Measurements from ENCODE around the gene COPS3.

The COPS3 gene

DNA sequence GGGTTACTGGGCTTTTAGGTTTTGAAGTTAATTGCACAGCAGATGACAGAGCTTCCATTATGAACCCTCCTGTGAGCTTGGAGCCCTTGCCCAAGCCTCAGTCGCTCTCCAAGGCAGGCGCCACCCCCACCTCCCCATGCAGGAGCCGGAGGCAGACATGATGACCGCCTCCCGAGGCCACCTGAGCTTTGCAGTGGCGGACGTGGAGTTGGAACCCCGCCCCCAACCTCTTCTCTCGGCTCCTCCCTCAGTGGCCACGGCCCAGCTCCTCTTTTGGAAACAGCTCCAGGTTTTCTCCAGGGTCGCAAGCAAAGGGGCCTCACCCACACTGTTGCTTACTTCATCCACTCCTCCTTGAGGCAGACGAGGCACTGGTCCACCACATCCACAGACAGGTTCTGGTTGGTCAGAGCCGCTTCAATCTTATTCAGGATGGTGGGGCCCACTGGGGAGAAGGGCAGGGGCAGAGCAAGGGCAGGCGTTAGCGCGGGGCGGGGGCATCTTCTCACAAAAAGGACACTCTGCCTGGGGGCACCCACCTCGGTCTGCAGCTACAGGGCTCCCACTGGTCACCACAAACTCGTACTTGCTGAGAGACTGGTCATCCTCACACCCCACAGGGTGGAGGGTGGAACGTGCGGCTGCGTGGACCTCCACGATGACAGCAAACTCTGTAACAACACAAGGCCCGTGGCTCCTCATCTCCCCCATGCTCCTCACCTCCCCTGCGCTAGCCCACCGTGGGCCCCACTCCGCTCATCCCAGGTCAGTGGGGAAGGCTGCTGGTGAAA, 66.2 kb downstream of the COPS3 start:
- DNase-seq, result no peak

DNA sequence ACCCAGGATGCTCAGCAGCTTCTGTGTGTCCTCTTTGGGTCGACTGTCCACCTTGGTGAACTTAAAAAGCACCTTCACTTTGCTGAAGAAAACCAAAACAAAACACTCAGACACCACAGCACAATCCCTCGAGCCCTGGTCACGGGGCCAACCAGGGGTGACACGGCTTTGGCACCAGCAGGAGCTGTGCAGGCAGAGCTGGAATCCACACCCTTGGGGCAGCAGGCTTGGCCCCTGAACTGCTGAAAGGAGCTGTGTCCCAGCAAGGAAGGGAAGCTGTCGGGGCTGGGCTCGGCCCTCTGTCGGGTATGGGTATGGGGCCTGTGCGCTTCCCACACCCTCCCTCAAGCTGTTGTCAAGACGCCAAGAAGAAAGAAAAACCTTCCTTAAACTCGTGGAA, 67.3 kb downstream of the COPS3 start:
- DNase-seq, result no peak

DNA sequence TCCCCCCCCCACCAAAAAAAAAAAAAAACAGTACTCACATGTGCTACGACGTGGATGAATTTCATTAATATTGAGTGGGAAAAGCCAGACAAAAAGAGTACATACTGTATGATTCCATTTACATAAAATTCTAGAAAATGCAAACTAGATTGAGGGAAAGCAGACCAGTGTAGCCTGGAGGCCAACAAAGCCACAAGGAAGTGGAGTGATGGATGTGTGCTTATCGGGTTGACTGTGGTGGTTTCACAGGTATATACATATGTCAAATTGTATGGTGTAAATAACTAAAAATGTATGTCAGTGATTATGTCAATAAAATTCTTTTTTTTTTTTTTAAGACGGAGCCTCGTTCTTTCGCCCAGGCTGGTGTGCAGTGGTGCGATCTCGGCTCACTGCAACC, 73.0 kb downstream of the COPS3 start:
- no peak for DNase-seq

DNA sequence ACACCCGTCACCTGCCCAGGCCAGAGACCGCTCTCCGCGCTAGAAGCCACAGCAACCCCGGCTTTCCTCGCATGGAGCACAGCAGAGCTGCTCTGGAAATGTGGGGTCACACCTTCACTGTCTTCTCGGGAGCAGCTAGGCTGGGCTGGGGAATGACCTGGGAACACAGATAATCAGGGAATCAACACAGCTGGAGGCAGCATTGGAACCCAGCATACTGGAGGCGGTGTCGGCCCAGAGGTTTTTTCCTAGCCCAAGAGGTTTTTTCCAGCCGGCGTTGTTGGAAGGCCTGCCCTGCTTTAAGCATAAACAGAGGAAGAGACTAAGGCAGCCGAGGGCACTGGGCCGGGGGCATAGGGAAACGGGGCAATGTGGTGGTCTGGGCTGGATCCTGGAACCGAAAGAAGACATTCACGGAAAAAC, 74.1 kb downstream of the COPS3 start:
- DNase-seq, result no peak

- DNase-seq, result peak; percentile 67
Measured at GRCh38 chr17:17206124-17206912, 74.7 kb downstream of the COPS3 start, which contains the start of gene PLD6. TSS of gene PLD6 (minus strand) at chr17:17206333. CDS start at chr17:17206286, 47 bp downstream.

- DNase-seq, result peak; percentile 16
Measured at GRCh38 chr17:17205368-17206123, 75.5 kb downstream of the COPS3 start.

DNA sequence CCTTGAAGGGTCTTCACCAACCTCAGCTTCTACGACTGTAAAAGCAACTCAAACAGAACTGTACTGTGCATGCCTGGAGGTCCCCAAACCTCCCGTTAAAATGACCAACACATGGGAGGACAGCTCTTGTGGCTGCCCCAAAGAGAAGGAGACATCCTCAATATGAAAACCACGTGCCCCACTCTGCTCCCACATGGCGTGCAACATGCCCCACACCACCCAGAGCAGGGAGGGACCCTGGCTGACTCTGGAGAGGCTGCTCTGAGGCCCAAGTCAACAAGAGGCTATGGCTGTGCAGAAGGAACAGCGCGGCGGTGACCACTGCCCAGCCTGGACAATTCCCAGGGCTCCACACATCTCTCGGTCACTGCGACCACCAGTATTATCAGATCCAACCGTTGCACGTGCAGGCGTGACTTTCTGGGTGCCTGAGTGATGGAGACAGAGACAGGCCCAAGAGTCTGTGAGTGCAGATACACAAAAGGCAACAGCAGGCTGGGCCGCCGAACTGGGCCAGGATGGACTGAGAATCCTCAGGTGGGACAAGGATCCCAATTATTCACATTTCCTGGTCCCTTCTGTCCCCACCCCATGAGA, 76.3 kb downstream of the COPS3 start:
- DNase-seq, result no peak

DNA sequence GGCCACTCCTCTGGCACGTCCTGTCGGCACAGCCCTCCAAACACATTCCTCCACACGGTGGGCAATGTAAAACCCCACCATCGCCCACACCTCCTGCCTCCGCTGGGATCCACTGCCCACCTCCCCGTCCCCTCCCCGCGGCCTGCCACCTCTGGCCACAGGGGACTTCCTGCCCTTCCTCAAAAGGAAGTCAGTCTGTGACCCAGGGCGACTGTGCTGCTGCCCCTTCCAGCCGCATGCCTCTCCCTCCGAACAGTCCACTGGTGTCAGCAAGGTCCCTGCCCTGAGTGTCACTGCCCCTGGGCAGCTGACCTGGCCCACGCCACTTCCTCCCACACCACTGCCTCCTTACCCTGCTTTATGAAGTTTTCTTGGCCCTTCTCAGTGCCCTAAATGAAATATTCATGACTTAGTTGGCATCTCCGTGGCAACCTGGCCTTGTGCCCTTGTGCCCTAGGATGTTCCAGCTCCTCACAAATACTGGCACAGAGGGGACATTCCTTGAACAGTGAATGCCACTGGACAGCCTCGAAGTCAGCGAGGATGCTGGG, 76.9 kb downstream of the COPS3 start:
- no peak for DNase-seq

GRCh38 chr17:17203173-17203730, 77.8 kb downstream of the COPS3 start:
- no peak for DNase-seq

DNA sequence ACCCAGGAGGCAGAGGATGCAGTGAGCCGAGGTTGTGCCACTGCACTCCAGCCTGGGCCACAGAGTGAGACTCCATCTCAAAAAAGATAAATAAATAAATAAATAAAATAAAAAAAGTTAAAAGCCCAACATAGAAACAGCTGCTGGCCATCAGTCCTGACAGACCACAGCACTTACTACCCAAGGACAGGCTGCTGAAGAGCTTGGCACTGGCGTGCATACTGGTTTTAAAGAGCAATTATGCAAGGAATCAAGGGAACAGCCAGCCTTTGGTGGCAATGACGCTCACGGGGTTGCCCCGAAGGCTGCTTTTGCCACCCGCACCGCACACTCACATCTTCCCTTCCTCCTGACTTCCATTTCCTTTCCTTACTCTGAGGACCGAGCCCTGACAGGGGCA, 79.1 kb downstream of the COPS3 start:
- DNase-seq, result no peak

DNA sequence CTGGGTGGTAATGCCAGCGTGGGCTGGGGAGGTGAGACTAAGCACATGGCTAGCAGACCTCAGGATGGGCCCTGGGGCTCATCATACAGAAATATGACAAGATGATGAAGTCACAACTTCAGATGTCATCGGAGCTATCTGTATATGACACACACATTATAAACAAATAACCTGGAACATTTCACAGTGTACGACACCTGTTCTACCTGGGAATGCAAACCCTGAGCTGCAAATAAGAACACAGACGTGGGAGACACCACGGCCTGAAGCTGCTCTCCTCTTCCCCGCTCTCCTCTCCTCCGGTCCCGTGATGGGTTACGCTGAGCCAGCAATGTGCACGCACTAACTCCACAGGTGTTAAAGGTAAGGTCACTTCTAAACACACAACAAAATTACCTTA, 79.8 kb downstream of the COPS3 start:
- no peak for DNase-seq

DNA sequence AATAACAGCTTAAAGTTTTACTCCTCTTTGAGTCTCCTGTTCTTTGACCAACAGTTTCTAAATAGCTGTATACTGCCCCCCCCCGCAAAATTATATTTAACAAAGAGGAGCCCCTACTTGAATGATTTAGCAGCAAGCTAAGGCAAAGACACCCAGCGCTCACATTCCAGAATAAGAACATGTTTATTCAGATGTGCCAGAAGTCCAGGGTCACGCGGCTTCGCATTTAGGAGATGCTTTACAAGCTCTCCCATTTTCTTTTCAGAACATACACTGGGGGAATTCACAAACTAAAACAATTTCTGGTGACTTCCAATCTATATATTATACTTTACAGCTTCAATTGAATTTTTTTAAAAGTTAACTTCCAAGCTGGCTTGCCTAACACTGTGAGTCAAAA, 80.2 kb downstream of the COPS3 start:
- no peak for DNase-seq

DNA sequence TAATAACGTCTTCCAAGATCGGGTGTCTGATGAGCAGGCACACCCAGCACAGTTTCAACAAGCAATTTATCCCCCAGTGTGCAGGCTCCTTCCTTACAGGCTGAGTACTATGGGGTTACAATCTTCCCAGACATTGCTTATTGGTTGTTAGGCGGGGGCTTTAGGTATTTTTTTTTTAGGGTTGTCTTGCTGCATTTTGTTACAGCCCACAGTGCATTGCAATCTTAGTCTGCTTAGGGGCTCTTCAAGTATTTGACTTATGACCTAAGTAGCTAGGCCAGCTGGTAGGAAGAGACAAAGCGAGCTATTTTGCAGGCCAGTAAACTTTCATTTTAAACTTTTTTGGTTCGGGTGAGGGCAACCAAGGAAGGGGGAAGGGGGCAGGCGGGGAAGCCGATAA, 80.7 kb downstream of the COPS3 start:
- no peak for DNase-seq

- no peak for DNase-seq
Measured at GRCh38 chr17:17198281-17198680, 82.8 kb downstream of the COPS3 start.

GRCh38 chr17:17196776-17197175, 84.3 kb downstream of the COPS3 start:
- DNase-seq, result no peak

Measured in NCI-H2227 treated with DMSO at 0.1 percent for 48 hours (cell line).